Hepatocyte (in vitro differentiated cells): ENCODE data around the gene MAPK8IP2.

Source experiments
- EZH2phosphoT487 ChIP-seq: fragments of 200-600 bp; sonication (generic); IDR thresholded peaks from one replicate; pipeline ENCODE4 v1.6.1; 2018; ENCODE audit warnings: antibody characterized with exemption, mild to moderate bottlenecking, low read depth, moderate library complexity; ENCODE audit not compliant: unreplicated experiment, severe bottlenecking
- TF ChIP-seq, protein P1 (sequence below): fragments of 200-600 bp; sonication (generic); IDR thresholded peaks from 2 replicates; pipeline ENCODE4 v1.5.1; 2016; ENCODE audit warnings: antibody characterized with exemption, mild to moderate bottlenecking; ENCODE audit not compliant: poor library complexity

DNA sequence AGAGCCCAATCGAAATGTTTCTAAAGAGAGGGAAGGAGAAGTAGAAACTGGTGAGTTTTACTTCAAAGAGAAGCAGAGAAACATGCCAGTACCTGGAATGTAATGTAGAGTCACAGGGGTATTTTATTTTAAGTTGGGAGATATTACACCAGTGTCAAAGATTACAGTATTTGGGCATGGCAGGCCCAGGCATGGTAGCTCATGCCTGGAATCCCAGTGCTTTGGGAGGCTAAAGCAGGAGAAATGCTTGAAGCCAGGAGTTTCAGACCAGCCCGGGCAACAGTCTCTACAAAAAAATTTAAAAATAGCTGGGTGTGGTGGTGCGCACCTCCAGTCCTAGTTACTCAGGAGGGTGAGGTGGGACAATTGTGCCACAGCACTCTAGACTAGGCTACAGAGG lies 40.6 kb upstream of the MAPK8IP2 start:
- TF ChIP-seq, protein P1, sequence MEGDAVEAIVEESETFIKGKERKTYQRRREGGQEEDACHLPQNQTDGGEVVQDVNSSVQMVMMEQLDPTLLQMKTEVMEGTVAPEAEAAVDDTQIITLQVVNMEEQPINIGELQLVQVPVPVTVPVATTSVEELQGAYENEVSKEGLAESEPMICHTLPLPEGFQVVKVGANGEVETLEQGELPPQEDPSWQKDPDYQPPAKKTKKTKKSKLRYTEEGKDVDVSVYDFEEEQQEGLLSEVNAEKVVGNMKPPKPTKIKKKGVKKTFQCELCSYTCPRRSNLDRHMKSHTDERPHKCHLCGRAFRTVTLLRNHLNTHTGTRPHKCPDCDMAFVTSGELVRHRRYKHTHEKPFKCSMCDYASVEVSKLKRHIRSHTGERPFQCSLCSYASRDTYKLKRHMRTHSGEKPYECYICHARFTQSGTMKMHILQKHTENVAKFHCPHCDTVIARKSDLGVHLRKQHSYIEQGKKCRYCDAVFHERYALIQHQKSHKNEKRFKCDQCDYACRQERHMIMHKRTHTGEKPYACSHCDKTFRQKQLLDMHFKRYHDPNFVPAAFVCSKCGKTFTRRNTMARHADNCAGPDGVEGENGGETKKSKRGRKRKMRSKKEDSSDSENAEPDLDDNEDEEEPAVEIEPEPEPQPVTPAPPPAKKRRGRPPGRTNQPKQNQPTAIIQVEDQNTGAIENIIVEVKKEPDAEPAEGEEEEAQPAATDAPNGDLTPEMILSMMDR, result no peak
- TF ChIP-seq EZH2phosphoT487, result no peak
